GM13976 (cell line): ENCODE data around the gene BCL2L14.

Source experiments
- DNase-seq: peaks from one replicate; pipeline ENCODE4 v3.0.0; 2012; ENCODE audit warnings: low spot score
- in situ Hi-C: fragments of 300-500 bp; cut with MboI; formaldehyde crosslinking; loops from one replicate; pipeline ENCODE4 v1.12.0; 2022; ENCODE audit warnings: low sequenced_read_pairs, mixed read lengths, inconsistent platforms; ENCODE audit not compliant: unreplicated experiment
- TF ChIP-seq, protein P1 (sequence below): IDR thresholded peaks from 2 replicates; pipeline ENCODE4 v1.5.1; 2012; ENCODE audit warnings: borderline replicate concordance, mild to moderate bottlenecking; ENCODE audit not compliant: insufficient read depth; ENCODE audit errors: extremely low read depth, missing control alignments, control extremely low read depth

BCL2L14 gene

DNA sequence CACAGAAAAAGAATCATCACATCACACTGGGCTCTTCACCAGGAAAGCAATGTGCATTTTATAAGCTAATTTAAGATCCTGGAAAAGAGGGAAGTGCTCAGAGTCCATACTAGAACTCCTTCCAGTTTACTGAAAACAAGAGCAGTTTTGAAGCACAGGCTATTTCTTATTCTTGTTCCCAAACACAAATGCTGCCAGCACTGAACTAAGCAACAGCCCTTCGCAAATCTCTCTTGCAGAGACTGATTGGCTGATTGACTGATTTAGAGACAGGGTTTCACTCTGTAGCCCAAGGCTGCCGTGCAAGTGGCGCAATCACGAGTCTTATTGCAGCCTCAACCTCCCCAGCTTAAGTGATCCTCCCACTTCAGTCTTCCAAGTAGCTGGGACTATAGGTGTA lies 44.8 kb downstream of the BCL2L14 start:
- TF ChIP-seq, protein P1, sequence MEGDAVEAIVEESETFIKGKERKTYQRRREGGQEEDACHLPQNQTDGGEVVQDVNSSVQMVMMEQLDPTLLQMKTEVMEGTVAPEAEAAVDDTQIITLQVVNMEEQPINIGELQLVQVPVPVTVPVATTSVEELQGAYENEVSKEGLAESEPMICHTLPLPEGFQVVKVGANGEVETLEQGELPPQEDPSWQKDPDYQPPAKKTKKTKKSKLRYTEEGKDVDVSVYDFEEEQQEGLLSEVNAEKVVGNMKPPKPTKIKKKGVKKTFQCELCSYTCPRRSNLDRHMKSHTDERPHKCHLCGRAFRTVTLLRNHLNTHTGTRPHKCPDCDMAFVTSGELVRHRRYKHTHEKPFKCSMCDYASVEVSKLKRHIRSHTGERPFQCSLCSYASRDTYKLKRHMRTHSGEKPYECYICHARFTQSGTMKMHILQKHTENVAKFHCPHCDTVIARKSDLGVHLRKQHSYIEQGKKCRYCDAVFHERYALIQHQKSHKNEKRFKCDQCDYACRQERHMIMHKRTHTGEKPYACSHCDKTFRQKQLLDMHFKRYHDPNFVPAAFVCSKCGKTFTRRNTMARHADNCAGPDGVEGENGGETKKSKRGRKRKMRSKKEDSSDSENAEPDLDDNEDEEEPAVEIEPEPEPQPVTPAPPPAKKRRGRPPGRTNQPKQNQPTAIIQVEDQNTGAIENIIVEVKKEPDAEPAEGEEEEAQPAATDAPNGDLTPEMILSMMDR = no peak
- in situ Hi-C loops = no loop called here
- DNase-seq = no peak

DNA sequence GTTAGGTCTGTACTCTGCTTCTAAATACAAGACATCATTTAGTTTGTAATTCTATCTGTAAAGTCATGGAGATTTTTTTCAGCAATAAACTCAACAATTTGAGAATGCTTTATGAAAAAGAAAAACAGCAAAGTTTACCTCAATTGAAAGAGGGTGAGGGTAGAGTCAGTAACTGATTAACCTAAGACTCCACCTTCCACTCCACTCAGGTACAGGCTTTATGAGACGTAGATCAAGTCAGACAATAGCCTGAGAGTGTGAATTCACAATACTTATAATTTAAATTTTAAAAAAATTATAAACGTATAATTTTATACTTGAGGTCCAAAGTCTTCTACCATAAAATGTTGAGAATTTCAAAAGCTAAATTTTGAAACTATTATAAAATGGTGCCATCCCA lies 45.9 kb downstream of the BCL2L14 start:
- TF ChIP-seq, protein P1 = no peak
- in situ Hi-C loops = no loop called here
- DNase-seq = no peak

DNA sequence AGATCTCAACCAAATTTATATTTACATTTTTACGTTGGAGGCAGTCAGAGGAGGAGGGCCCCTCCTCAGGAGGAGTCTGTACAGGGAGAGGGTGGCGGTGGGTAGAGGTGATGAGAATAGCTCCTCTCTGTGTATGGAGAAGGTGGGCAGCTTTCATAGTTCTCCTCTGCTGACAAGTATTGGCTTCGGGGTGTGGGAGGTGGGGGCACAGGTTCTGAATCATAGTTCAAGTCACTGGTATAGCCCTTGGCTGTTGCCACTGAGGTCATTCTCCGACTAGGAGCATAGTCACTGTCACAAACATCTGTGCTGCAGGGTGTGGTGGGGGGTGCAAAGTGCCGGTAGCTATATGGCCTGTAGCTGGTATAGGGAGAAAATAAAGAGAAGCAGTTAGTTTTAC lies 50.3 kb downstream of the BCL2L14 start:
- in situ Hi-C loops = no loop called here
- TF ChIP-seq, protein P1 = no peak
- no peak for DNase-seq

DNA sequence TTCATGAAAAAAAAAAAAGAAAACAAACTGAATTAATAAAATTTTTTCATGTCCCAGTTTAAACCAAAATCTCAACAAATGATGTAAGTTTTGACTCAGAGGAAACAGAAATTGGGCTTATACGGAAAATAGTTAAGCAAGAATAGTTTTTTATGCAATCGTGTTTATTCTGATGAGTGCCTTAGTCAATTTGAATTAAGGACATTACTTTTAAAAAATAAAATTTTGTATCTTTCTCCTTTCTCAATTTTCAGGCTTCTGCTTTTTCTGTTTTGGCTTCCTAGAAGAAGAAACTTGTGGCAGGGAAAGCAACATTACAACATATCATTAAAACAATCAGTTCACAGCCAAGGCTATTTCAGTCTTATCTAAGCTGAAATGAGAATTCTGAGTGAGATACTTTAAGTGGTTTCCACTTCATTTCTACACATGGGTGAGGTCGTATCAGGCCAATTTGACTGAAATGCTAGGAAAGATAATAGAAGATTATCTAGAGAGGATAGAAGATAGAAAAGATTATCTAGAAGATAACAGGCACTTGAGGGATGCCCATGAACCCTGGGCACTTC lies 52.4 kb downstream of the BCL2L14 start:
- TF ChIP-seq, protein P1 = no peak
- in situ Hi-C loops = no loop called here
- no peak for DNase-seq

DNA sequence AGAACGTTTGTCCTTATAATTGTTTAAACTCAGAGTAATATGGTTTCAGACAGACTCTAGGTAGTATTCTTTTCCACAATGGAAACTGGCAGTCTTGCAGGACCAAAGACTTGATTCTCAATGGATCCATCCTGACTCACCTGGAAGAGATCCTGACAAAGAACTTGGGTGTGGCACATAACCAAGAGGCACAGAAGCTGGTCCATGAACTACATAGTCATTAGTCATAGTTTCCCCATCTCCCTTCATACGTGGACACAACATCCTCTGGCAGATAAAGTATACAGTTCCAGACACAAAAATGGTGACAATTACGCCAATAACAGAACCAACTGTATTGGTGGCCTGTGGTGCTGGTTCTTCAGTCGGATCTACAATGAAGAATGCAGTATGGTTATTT lies 55.8 kb downstream of the BCL2L14 start:
- TF ChIP-seq, protein P1 = no peak
- no peak for DNase-seq
- in situ Hi-C loops = no loop called here

DNA sequence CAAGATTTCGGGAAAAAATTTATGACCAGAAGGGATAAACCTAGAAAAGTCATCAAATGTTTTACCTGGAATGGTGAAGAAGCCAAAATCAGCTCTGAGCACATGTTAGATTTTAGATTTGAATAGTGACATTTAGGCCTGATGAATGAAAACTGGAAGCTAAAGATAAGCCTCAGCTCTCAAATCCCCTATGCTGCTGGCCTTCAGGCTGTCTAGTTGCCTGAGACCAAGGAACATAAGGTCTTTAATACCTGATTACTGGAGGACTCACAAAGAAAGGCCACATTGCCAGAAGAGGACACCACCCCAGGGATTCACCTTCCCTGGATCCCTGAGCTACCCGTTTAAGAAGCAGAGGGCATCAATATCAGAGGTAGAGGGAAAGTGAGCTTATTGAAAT lies 56.6 kb downstream of the BCL2L14 start:
- in situ Hi-C loops = no loop called here
- no peak for DNase-seq
- TF ChIP-seq, protein P1 = no peak
